ENCODE data around the gene PKP4.

The PKP4 gene

GRCh38 chr2:158539176-158540005 lies 82.6 kb downstream of the PKP4 start:
- Histone ChIP-seq H3K27ac (ENCODE audit: insufficient read depth, low read length, poor library complexity, severe bottlenecking) (no peak overlapping the region), H3K36me3 (ENCODE audit: control insufficient read depth, insufficient read depth, low read length) (no peaks in the 10 kb centered on the region), H3K9me3 (ENCODE audit: control insufficient read depth, low read length) (no peaks in the 10 kb centered on the region), H3K4me1 (ENCODE audit: control insufficient read depth, insufficient read depth, low read length, poor library complexity, severe bottlenecking) (no peaks in the 10 kb centered on the region), H3K27me3 (replicated peaks; ENCODE audit: control insufficient read depth, insufficient read depth, low read length, poor library complexity, severe bottlenecking) (no peaks in the 10 kb centered on the region), H3K4me3 (ENCODE audit: insufficient read depth, low read depth, low read length, poor library complexity, severe bottlenecking) (no peak overlapping the region)
- no peak for DNase-seq

- Histone ChIP-seq H3K27me3 (replicated peaks; ENCODE audit: control insufficient read depth, insufficient read depth, low read length, poor library complexity, severe bottlenecking) (no peaks in the 10 kb centered on the region), H3K9me3 (ENCODE audit: control insufficient read depth, low read length) (no peaks in the 10 kb centered on the region), H3K27ac (ENCODE audit: insufficient read depth, low read length, poor library complexity, severe bottlenecking) (no peak overlapping the region), H3K36me3 (ENCODE audit: control insufficient read depth, insufficient read depth, low read length) (no peaks in the 10 kb centered on the region), H3K4me1 (ENCODE audit: control insufficient read depth, insufficient read depth, low read length, poor library complexity, severe bottlenecking) (no peaks in the 10 kb centered on the region), H3K4me3 (ENCODE audit: insufficient read depth, low read depth, low read length, poor library complexity, severe bottlenecking) (no peak overlapping the region)
- DNase-seq: no peak
Measured at GRCh38 chr2:158542577-158542976, 85.8 kb downstream of the PKP4 start.

DNA sequence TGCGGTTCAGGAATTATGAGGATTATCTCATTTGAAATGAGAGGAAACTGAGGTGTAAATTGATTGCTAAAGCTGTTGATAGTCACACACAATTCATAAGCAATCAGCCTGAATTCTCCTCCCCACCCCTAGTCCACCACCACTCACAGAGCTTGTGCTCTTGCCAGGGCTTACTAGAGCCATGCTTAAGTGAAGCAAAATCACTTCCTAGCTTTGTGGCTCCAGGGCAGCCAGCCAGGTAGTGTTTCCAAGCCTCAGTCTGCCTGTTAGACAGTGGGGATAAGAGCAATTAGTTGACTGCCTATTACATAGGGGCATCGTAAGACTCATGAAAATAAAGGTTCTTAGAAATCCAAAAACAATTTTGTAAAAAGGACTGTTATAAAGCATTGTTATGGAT lies 87.2 kb downstream of the PKP4 start:
- H3K36me3 ChIP-seq (ENCODE audit: control insufficient read depth, insufficient read depth, low read length): no peaks in the 10 kb centered on the region
- H3K4me3 ChIP-seq (ENCODE audit: insufficient read depth, low read depth, low read length, poor library complexity, severe bottlenecking): no peak overlapping the region
- no peaks in the 10 kb centered on the region for H3K4me1 ChIP-seq (ENCODE audit: control insufficient read depth, insufficient read depth, low read length, poor library complexity, severe bottlenecking)
- no peak for DNase-seq
- H3K9me3 ChIP-seq (ENCODE audit: control insufficient read depth, low read length): no peaks in the 10 kb centered on the region
- H3K27me3 ChIP-seq (replicated peaks; ENCODE audit: control insufficient read depth, insufficient read depth, low read length, poor library complexity, severe bottlenecking): no peaks in the 10 kb centered on the region
- no peak overlapping the region for H3K27ac ChIP-seq (ENCODE audit: insufficient read depth, low read length, poor library complexity, severe bottlenecking)

DNA sequence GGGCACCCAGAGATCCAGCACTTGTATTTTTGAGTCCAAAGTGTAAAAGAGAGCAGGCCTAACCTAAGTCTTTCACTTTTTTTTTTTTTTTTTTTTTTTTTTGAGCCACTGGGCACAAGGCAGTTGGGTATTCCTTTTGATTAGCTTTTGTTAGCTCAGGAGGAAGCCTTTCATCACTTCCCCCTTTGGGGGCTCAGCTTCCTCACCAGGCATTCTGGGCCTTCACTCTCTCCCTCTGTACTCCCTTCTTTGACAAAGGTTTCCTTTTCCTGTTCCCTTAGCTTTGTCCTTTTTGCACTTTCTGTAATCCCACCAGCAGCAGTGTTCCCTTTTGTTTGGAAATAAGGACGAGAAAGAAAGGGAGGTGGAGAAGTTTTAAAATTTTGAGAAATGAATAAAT lies 88.2 kb downstream of the PKP4 start:
- H3K4me1 ChIP-seq (ENCODE audit: control insufficient read depth, insufficient read depth, low read length, poor library complexity, severe bottlenecking): no peaks in the 10 kb centered on the region
- no peaks in the 10 kb centered on the region for H3K36me3 ChIP-seq (ENCODE audit: control insufficient read depth, insufficient read depth, low read length)
- H3K9me3 ChIP-seq (ENCODE audit: control insufficient read depth, low read length): no peaks in the 10 kb centered on the region
- H3K27ac ChIP-seq (ENCODE audit: insufficient read depth, low read length, poor library complexity, severe bottlenecking): no peak overlapping the region
- no peaks in the 10 kb centered on the region for H3K27me3 ChIP-seq (replicated peaks; ENCODE audit: control insufficient read depth, insufficient read depth, low read length, poor library complexity, severe bottlenecking)
- no peak overlapping the region for H3K4me3 ChIP-seq (ENCODE audit: insufficient read depth, low read depth, low read length, poor library complexity, severe bottlenecking)
- no peak for DNase-seq

DNA sequence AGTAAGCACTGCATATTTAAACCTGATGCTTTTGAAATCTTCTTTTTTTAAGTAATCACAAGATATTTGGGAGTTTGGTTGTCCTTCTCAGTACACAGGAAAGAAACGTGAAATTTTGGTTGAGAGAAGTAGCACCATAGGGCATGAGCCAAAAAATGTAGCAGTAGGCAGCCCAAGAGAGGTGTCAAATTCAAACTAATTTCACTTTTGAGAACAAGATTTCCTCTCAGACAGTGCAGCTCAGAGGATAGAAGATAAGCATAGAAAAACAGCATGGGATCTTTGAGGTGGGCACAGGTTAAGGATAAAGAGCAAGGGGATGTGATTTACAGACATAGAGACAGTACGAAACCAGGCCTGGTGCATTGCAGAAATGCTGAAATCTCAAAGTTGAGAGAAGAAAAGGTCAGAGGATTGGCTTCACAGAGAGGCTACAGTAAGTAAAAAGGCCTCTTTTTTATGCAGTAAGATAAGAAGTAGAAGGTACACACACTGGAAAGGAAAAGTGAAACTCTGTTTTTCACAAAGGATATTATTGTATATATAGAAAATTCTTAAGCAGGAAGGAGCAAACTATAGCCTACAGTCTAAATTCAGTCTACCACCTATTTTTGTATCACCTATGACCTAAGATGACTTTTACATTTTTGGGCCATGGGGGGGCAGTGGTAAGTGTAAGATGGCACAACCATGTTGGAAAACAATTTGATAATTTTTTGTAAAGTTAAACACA lies 89.8 kb downstream of the PKP4 start:
- Histone ChIP-seq H3K27me3 (replicated peaks; ENCODE audit: control insufficient read depth, insufficient read depth, low read length, poor library complexity, severe bottlenecking) (no peaks in the 10 kb centered on the region), H3K27ac (ENCODE audit: insufficient read depth, low read length, poor library complexity, severe bottlenecking) (no peak overlapping the region), H3K36me3 (ENCODE audit: control insufficient read depth, insufficient read depth, low read length) (peaks cover 3% of the 10 kb centered on the region), H3K9me3 (ENCODE audit: control insufficient read depth, low read length) (no peaks in the 10 kb centered on the region), H3K4me1 (ENCODE audit: control insufficient read depth, insufficient read depth, low read length, poor library complexity, severe bottlenecking) (no peaks in the 10 kb centered on the region), H3K4me3 (ENCODE audit: insufficient read depth, low read depth, low read length, poor library complexity, severe bottlenecking) (no peak overlapping the region)
- no peak for DNase-seq

DNA sequence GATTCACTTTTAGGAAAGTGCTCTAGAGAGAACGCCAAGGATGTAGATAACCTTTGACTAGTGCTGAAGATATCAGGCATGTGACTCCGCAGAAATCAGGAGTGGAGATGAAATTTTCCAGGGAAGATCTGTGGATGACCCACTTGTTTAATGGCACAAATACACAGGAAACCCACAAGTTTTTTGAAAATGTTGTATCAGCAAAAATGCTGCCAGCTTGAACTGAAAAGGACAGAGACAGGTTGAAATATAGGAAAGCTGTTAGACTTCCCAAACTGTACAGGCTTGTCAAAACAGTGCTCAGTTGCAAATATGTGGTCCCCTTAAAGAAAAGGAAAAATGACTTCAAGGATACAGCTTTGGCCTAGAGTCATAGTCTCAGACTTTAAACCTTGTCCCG lies 96.5 kb downstream of the PKP4 start:
- Histone ChIP-seq H3K36me3 (ENCODE audit: control insufficient read depth, insufficient read depth, low read length) (peaks cover 3% of the 10 kb centered on the region), H3K27me3 (replicated peaks; ENCODE audit: control insufficient read depth, insufficient read depth, low read length, poor library complexity, severe bottlenecking) (no peaks in the 10 kb centered on the region), H3K4me1 (ENCODE audit: control insufficient read depth, insufficient read depth, low read length, poor library complexity, severe bottlenecking) (no peaks in the 10 kb centered on the region), H3K27ac (ENCODE audit: insufficient read depth, low read length, poor library complexity, severe bottlenecking) (no peak overlapping the region), H3K4me3 (ENCODE audit: insufficient read depth, low read depth, low read length, poor library complexity, severe bottlenecking) (no peak overlapping the region), H3K9me3 (ENCODE audit: control insufficient read depth, low read length) (no peaks in the 10 kb centered on the region)
- no peak for DNase-seq

DNA sequence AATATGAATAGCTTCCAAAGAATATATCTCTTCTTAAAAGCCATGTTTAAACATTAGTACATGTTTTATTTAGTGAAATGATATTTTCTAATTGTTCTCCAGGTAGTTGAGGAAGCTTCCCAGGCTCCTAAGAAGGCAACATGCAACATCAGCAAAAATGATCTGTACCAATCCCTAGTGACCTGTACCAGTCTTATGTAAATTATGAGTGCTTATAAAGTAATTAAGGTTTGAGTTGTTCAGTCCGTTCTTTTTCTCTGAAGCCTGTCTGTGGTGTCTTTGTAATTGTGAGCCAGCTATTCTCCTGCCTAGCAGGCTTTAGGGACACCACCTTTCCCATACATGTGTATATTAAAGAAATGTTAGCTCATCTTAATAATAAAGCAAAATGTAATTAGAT lies 98.2 kb downstream of the PKP4 start:
- no peaks in the 10 kb centered on the region for H3K9me3 ChIP-seq (ENCODE audit: control insufficient read depth, low read length)
- H3K4me1 ChIP-seq (ENCODE audit: control insufficient read depth, insufficient read depth, low read length, poor library complexity, severe bottlenecking): no peaks in the 10 kb centered on the region
- peaks cover 3% of the 10 kb centered on the region for H3K36me3 ChIP-seq (ENCODE audit: control insufficient read depth, insufficient read depth, low read length)
- no peak for DNase-seq
- no peak overlapping the region for H3K4me3 ChIP-seq (ENCODE audit: insufficient read depth, low read depth, low read length, poor library complexity, severe bottlenecking)
- no peak overlapping the region for H3K27ac ChIP-seq (ENCODE audit: insufficient read depth, low read length, poor library complexity, severe bottlenecking)
- H3K27me3 ChIP-seq (replicated peaks; ENCODE audit: control insufficient read depth, insufficient read depth, low read length, poor library complexity, severe bottlenecking): no peaks in the 10 kb centered on the region

GRCh38 chr2:158556124-158556523 lies 99.4 kb downstream of the PKP4 start:
- H3K27ac ChIP-seq (ENCODE audit: insufficient read depth, low read length, poor library complexity, severe bottlenecking): no peak overlapping the region
- H3K4me3 ChIP-seq (ENCODE audit: insufficient read depth, low read depth, low read length, poor library complexity, severe bottlenecking): no peak overlapping the region
- H3K27me3 ChIP-seq (replicated peaks; ENCODE audit: control insufficient read depth, insufficient read depth, low read length, poor library complexity, severe bottlenecking): no peaks in the 10 kb centered on the region
- H3K9me3 ChIP-seq (ENCODE audit: control insufficient read depth, low read length): no peaks in the 10 kb centered on the region
- no peak for DNase-seq
- no peaks in the 10 kb centered on the region for H3K4me1 ChIP-seq (ENCODE audit: control insufficient read depth, insufficient read depth, low read length, poor library complexity, severe bottlenecking)
- no peaks in the 10 kb centered on the region for H3K36me3 ChIP-seq (ENCODE audit: control insufficient read depth, insufficient read depth, low read length)

- H3K36me3 ChIP-seq (ENCODE audit: control insufficient read depth, insufficient read depth, low read length): no peaks in the 10 kb centered on the region
- no peak overlapping the region for H3K4me3 ChIP-seq (ENCODE audit: insufficient read depth, low read depth, low read length, poor library complexity, severe bottlenecking)
- DNase-seq: no peak
- H3K27me3 ChIP-seq (replicated peaks; ENCODE audit: control insufficient read depth, insufficient read depth, low read length, poor library complexity, severe bottlenecking): no peaks in the 10 kb centered on the region
- no peaks in the 10 kb centered on the region for H3K4me1 ChIP-seq (ENCODE audit: control insufficient read depth, insufficient read depth, low read length, poor library complexity, severe bottlenecking)
- H3K9me3 ChIP-seq (ENCODE audit: control insufficient read depth, low read length): no peaks in the 10 kb centered on the region
- no peak overlapping the region for H3K27ac ChIP-seq (ENCODE audit: insufficient read depth, low read length, poor library complexity, severe bottlenecking)
Measured at GRCh38 chr2:158557752-158558151, 101.0 kb downstream of the PKP4 start.

DNA sequence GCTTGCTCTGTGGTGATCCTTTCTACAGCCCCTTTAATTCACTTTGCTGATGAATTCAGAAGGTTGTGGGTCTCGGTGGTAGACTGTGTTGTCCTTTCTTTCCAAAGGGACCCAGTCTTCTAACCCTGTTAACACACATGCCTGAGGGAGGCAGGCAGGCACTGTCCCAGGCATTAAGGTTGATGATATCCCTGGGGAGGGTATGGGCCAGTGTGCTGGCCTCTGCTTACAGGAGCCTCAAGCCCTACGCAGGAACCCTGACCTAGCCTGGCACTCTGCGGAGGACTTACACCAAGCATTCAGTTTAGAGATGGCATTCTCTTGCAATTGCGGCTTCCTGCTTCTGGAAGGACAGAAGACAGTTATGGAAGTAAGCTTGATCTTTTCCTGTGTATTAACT lies 102.5 kb downstream of the PKP4 start:
- Histone ChIP-seq H3K4me3 (ENCODE audit: insufficient read depth, low read depth, low read length, poor library complexity, severe bottlenecking) (no peak overlapping the region), H3K27me3 (replicated peaks; ENCODE audit: control insufficient read depth, insufficient read depth, low read length, poor library complexity, severe bottlenecking) (no peaks in the 10 kb centered on the region), H3K4me1 (ENCODE audit: control insufficient read depth, insufficient read depth, low read length, poor library complexity, severe bottlenecking) (no peaks in the 10 kb centered on the region), H3K36me3 (ENCODE audit: control insufficient read depth, insufficient read depth, low read length) (no peaks in the 10 kb centered on the region), H3K9me3 (ENCODE audit: control insufficient read depth, low read length) (no peaks in the 10 kb centered on the region), H3K27ac (ENCODE audit: insufficient read depth, low read length, poor library complexity, severe bottlenecking) (no peak overlapping the region)
- no peak for DNase-seq

Data from effector memory CD4-positive, alpha-beta T cell (primary cell).